Smooth muscle cell (in vitro differentiated cells): ENCODE data around the gene AEN. TPM values are rescaled to one million over a fixed set of nuclear protein-coding genes. Genes with fewer than 3 reads are reported as not detected.
A peak's percentile ranks its signal among the peaks of the same experiment; 100 is the strongest.

Source experiments
- DNase-seq: peaks from one replicate; lab custom pipeline; 2025; ENCODE audit not compliant: unreplicated experiment; lab: John Stamatoyannopoulos, UW
- H2AFZ ChIP-seq: fragments of 200-600 bp; sonication (generic); 2 replicates; pipeline ENCODE4 v1.6.0; 2016; ENCODE audit warnings: antibody characterized with exemption, low read depth, mild to moderate bottlenecking
- H3F3A ChIP-seq: fragments of 200-600 bp; sonication (generic); 2 replicates; pipeline ENCODE4 v1.6.0; 2017; ENCODE audit warnings: antibody characterized with exemption, low read depth
- H3K27ac ChIP-seq: fragments of 200-600 bp; sonication (generic); 2 replicates; pipeline ENCODE4 v1.5.1; 2016; ENCODE audit warnings: low read depth, mild to moderate bottlenecking
- H3K27me3 ChIP-seq: fragments of 200-600 bp; sonication (generic); 2 replicates; pipeline ENCODE4 v1.6.1; 2016; ENCODE audit warnings: low read depth, mild to moderate bottlenecking
- H3K36me3 ChIP-seq: fragments of 200-600 bp; sonication (generic); 2 replicates; pipeline ENCODE4 v1.5.1; 2016; ENCODE audit warnings: low read depth
- H3K4me1 ChIP-seq: fragments of 200-600 bp; sonication (generic); 2 replicates; pipeline ENCODE4 v1.5.1; 2016; ENCODE audit warnings: low read depth
- H3K4me2 ChIP-seq: fragments of 200-600 bp; sonication (generic); 2 replicates; pipeline ENCODE4 v1.6.0; 2016; ENCODE audit warnings: mild to moderate bottlenecking
- H3K4me3 ChIP-seq: fragments of 200-600 bp; sonication (generic); 2 replicates; pipeline ENCODE4 v1.5.1; 2016; ENCODE audit warnings: mild to moderate bottlenecking
- H3K79me2 ChIP-seq: fragments of 200-600 bp; sonication (generic); 2 replicates; pipeline ENCODE4 v1.6.0; 2016; ENCODE audit warnings: low read depth, mild to moderate bottlenecking
- H3K9ac ChIP-seq: fragments of 200-600 bp; sonication (generic); 2 replicates; pipeline ENCODE4 v1.6.0; 2016; ENCODE audit warnings: low read depth
- H3K9me3 ChIP-seq: fragments of 200-600 bp; sonication (generic); replicated peaks from 2 replicates; pipeline ENCODE4 v1.5.1; 2016; ENCODE audit warnings: low read depth
- H4K20me1 ChIP-seq: fragments of 200-600 bp; sonication (generic); 2 replicates; pipeline ENCODE4 v1.6.0; 2016; ENCODE audit warnings: low read depth
- WGBS: methylation state at CpG from one replicate; pipeline ENCODE4 v1.1.7; 2016; ENCODE audit warnings: low lambda C conversion rate; 5-methylcytosine and 5-hydroxymethylcytosine counted together
- polyA plus RNA-seq: library from polyadenylated mRNA; unstranded; fragments of >200 nt; fragmentation: Nextera tagmentation; extraction: Ambion mirVana; gene quantifications from 2 replicates; pipeline ENCODE4 v1.2.1, GENCODE V29; 2016
- total RNA-seq: library from RNA; depleted of rRNA; stranded (reverse); fragments of >200 nt; gene quantifications from 2 replicates; pipeline ENCODE4 v1.2.3, GENCODE V29; 2014
- TF ChIP-seq, protein P1 (sequence below): fragments of 200-600 bp; sonication (generic); IDR thresholded peaks from 2 replicates; pipeline ENCODE4 v1.5.1; 2017; ENCODE audit warnings: borderline replicate concordance, mild to moderate bottlenecking, antibody characterized with exemption; ENCODE audit not compliant: insufficient read depth, poor library complexity, severe bottlenecking

The AEN gene
- total and polyA plus RNA-seq, 2 experiments from 2014 or later: 44.5 to 57.6 TPM

DNA sequence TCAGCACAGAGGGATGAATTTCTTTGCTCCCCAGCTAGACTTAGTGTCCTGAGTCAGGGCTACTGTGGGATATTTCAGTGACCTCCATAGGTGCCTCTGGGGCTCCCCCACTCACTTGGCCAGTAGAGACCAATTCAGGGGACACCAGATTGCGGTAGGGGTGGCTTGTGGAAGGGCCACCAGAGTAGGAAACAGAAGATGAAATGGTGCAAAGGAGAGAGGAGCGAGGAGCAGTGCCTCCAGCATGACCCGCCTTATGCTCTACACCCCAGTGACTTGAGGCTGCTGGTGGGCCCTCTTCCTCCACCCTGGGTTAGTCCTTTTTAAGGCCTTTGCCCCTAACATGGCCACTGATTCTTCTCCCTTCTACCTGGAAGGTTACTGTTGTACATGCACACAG is 2.5 kb downstream of the AEN start:
- Histone ChIP-seq H3K27ac (peak overlapping the region; percentile 99), H3K9me3 (no peaks in the 10 kb centered on the region), H3K4me2 (peak overlapping the region; percentile 97), H3K4me3 (peak overlapping the region; percentile 85), H3K9ac (peak overlapping the region; percentile 65), H3K36me3 (no peaks in the 10 kb centered on the region), H3K27me3 (no peaks in the 10 kb centered on the region), H3K79me2 (peaks cover 74% of the 10 kb centered on the region), H3K4me1 (peaks cover 15% of the 10 kb centered on the region), H4K20me1 (peaks cover 68% of the 10 kb centered on the region), H3F3A (no peaks in the 10 kb centered on the region), H2AFZ (no peak overlapping the region)
- WGBS: 92% methylated on average over 3 of the region's 3 CpGs
- no peak for DNase-seq
- TF ChIP-seq, protein P1, sequence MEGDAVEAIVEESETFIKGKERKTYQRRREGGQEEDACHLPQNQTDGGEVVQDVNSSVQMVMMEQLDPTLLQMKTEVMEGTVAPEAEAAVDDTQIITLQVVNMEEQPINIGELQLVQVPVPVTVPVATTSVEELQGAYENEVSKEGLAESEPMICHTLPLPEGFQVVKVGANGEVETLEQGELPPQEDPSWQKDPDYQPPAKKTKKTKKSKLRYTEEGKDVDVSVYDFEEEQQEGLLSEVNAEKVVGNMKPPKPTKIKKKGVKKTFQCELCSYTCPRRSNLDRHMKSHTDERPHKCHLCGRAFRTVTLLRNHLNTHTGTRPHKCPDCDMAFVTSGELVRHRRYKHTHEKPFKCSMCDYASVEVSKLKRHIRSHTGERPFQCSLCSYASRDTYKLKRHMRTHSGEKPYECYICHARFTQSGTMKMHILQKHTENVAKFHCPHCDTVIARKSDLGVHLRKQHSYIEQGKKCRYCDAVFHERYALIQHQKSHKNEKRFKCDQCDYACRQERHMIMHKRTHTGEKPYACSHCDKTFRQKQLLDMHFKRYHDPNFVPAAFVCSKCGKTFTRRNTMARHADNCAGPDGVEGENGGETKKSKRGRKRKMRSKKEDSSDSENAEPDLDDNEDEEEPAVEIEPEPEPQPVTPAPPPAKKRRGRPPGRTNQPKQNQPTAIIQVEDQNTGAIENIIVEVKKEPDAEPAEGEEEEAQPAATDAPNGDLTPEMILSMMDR: no peak

DNA sequence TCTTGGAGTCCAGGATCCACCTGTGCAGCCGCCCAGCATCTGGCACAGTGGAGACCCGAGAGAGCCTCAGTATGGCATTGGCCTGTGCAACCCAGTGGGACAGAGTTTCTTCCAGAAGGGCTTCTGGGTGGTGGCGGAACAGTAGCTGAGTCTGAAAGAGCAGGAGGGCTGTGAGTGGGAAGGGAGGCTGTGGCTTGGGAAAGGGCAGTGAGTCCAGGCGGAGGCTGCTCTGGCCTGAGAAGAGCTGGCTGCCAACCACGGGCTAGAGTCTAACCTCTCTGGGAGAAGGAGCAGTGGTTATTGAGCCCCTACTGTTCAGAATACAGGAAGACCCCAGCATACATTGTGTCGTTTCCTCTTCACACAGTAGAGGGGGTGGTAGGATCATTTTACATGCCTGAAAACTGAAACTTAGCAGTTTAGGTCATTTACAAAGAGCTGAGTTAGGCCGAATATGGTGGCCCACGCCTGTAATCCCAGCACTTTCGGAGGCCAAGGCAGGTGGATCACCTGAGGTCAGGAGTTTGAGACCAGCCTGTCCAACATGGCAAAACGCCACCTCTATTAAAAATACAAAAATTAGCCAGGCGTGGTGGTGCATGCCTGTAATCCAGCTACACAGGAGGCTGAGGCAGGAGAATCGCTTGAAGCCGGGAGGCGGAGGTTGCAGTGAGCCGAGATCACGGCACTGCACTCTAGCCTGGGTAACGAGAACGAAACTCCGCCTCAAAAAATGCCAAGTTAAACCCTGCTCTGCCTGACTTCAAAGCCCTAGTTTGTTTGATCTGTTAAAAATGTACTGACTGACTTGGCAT is 3.2 kb downstream of the AEN start:
- Histone ChIP-seq H3K4me2 (peak overlapping the region; percentile 47), H4K20me1 (peaks cover 75% of the 10 kb centered on the region), H3K9ac (peak overlapping the region; percentile 65), H3K4me1 (peaks cover 15% of the 10 kb centered on the region), H2AFZ (no peak overlapping the region), H3F3A (no peaks in the 10 kb centered on the region), H3K36me3 (no peaks in the 10 kb centered on the region), H3K79me2 (peaks cover 79% of the 10 kb centered on the region), H3K9me3 (no peaks in the 10 kb centered on the region), H3K27ac (peak overlapping the region; percentile 99), H3K27me3 (no peaks in the 10 kb centered on the region), H3K4me3 (no peak overlapping the region)
- TF ChIP-seq, protein P1: peak; percentile 34
- 73% methylated on average over 19 of the region's 19 CpGs for WGBS
- DNase-seq: no peak

DNA sequence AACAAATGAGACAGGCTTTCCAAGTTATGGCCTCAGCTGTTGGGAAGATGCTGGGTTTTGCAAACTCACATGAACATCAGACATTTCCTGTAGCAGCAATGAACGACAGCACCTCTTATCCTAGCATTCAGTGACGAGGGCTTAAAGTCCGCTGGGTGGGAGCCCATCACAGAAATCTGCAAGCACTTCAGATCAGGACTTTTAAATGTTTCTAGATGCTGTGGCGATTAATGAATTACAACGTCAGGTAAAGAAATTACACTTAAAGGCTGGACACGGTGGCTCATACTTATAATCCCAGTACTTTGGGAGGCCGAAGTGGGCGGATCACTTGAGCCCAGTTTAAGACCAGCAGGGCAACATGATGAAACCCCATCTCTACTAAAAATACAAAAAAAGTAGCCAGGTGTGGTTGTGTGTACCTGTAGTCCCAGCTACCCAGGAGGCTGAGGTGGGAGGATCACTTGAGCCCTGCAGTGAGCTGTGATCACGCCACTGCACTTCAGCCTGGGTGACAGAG is 3.9 kb downstream of the AEN start:
- Histone ChIP-seq H3K79me2 (peaks cover 83% of the 10 kb centered on the region), H3K4me3 (no peak overlapping the region), H3K4me2 (peak overlapping the region; percentile 47), H3K4me1 (peaks cover 15% of the 10 kb centered on the region), H3K27ac (no peak overlapping the region), H4K20me1 (peaks cover 82% of the 10 kb centered on the region), H3K9ac (no peak overlapping the region), H3K9me3 (no peaks in the 10 kb centered on the region), H3K27me3 (no peaks in the 10 kb centered on the region), H2AFZ (no peak overlapping the region), H3F3A (no peaks in the 10 kb centered on the region), H3K36me3 (no peaks in the 10 kb centered on the region)
- WGBS: 74% methylated on average over 9 of the region's 9 CpGs
- TF ChIP-seq, protein P1: no peak
- no peak for DNase-seq
